PC-3 (cell line): ENCODE measurements around the gene BMPER.

Source experiments
- CTCF ChIP-seq: fragments of 300-600 bp; sonication (generic); conservative IDR thresholded peaks from 2 replicates; pipeline ENCODE4 v1.5.1; 2017; ENCODE audit warnings: antibody characterized with exemption, low read depth, mild to moderate bottlenecking, low read length
- EZH2 ChIP-seq: fragments of 300-600 bp; sonication (generic); IDR thresholded peaks from one replicate; pipeline ENCODE4 v1.6.1; 2017; ENCODE audit warnings: antibody characterized with exemption, mild to moderate bottlenecking, low read length; ENCODE audit not compliant: unreplicated experiment
- EZH2phosphoT487 ChIP-seq: fragments of 300-600 bp; sonication (generic); IDR thresholded peaks from 2 replicates; pipeline ENCODE4 v1.6.1; 2018; ENCODE audit warnings: mild to moderate bottlenecking, antibody characterized with exemption, low read length, borderline replicate concordance

GRCh38 chr7:33934391-33934790 is 29.1 kb downstream of the BMPER start:
- TF ChIP-seq CTCF: no peak
- no peak for TF ChIP-seq EZH2
- no peak for TF ChIP-seq EZH2phosphoT487
